Liver (tissue), 3 donors: ENCODE measurements around the gene NIFK.

ENCODE experiments used
- NR2F2 ChIP-seq: IDR thresholded peaks from 2 replicates; pipeline ENCODE4 v1.6.1; 2016; ENCODE audit warnings: antibody characterized with exemption
- TF ChIP-seq, protein P1 (sequence below): fragments of 150-350 bp; IDR thresholded peaks from 2 replicates; pipeline ENCODE4 v1.5.1; 2017; ENCODE audit warnings: improper control_type of control experiment, low read depth, low read length; ENCODE audit not compliant: missing input control
- donor health status: healthy.
- donor health status: healthy.

DNA sequence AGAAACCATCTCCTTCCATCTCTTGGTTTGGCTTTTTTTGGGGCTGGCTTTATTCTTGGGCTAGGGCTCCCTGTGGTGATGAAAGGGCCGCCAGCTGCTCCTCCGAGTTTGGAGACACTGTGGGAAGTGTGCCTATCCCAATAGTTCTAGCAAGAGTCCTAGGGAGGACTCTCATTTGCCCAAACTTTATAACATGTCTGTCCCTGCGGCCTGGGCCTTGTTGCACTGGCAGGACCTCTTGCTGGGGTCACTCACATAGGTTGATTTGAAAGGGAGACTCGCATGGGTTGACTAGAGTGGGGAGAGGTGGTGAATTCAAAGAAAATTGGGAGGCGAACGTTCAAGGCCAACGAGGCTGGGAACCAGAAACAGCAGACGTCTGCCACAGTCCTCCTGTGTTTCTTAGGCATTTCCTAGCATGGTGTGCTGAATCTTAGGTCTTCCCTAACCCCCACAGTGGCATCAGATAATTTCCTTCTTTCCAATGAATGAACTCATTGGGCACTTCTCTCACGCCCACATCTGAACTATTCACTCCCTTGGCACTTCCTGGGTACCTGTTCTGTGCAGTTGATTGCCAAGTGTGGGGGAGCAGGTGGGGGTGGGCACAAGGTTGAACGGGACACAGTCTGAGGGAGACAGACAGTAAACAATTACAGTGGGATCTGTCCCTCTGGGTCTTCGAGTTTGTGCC lies 26.8 kb downstream of the NIFK start:
- TF ChIP-seq NR2F2, result no peak
- TF ChIP-seq, protein P1, sequence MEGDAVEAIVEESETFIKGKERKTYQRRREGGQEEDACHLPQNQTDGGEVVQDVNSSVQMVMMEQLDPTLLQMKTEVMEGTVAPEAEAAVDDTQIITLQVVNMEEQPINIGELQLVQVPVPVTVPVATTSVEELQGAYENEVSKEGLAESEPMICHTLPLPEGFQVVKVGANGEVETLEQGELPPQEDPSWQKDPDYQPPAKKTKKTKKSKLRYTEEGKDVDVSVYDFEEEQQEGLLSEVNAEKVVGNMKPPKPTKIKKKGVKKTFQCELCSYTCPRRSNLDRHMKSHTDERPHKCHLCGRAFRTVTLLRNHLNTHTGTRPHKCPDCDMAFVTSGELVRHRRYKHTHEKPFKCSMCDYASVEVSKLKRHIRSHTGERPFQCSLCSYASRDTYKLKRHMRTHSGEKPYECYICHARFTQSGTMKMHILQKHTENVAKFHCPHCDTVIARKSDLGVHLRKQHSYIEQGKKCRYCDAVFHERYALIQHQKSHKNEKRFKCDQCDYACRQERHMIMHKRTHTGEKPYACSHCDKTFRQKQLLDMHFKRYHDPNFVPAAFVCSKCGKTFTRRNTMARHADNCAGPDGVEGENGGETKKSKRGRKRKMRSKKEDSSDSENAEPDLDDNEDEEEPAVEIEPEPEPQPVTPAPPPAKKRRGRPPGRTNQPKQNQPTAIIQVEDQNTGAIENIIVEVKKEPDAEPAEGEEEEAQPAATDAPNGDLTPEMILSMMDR, result no peak
